Fibroblast of mammary gland (primary cell): ENCODE data around the gene ASTN2.

Experiments used
- DNase-seq: peaks from one replicate; pipeline ENCODE4 v3.0.0-alpha.2; 2010; ENCODE audit warnings: low read depth
- H3K4me3 ChIP-seq: 2 replicates; pipeline ENCODE4 v1.5.1; 2011; ENCODE audit warnings: low read depth, mild to moderate bottlenecking, low read length, moderate library complexity; ENCODE audit not compliant: control insufficient read depth
- CTCF ChIP-seq: conservative IDR thresholded peaks from 2 replicates; pipeline ENCODE4 v1.5.1; 2011; ENCODE audit warnings: low read depth, low read length, inconsistent platforms; ENCODE audit not compliant: control insufficient read depth, insufficient read depth

The ASTN2 gene

GRCh38 chr9:116941266-116941665 lies 473.6 kb downstream of the ASTN2 start:
- TF ChIP-seq CTCF: no peak

GRCh38 chr9:116940614-116941215 lies 474.1 kb downstream of the ASTN2 start:
- DNase-seq: no peak
- H3K4me3 ChIP-seq: no peak overlapping the region
- no peak for TF ChIP-seq CTCF

More at GRCh38 chr9:116941266-116941665, 473.6 kb downstream of the ASTN2 start:
- no peak overlapping the region for H3K4me3 ChIP-seq
- no peak for DNase-seq

GRCh38 chr9:116939614-116940013 lies 475.2 kb downstream of the ASTN2 start:
- no peak for TF ChIP-seq CTCF
- H3K4me3 ChIP-seq: no peak overlapping the region
- DNase-seq: no peak

GRCh38 chr9:116939161-116939560 lies 475.7 kb downstream of the ASTN2 start:
- TF ChIP-seq CTCF: no peak
- DNase-seq: no peak

GRCh38 chr9:116937361-116937760 lies 477.5 kb downstream of the ASTN2 start:
- H3K4me3 ChIP-seq: no peak overlapping the region
- DNase-seq: no peak
- TF ChIP-seq CTCF: no peak

More at GRCh38 chr9:116939161-116939560, 475.7 kb downstream of the ASTN2 start:
- no peak overlapping the region for H3K4me3 ChIP-seq

GRCh38 chr9:116935149-116935897 lies 479.5 kb downstream of the ASTN2 start:
- no peak for DNase-seq
- no peak overlapping the region for H3K4me3 ChIP-seq
- TF ChIP-seq CTCF: no peak
